Neutrophil (primary cell): ENCODE measurements around the gene AGT.

ENCODE experiments used
- H3K27ac ChIP-seq: fragments of 200-600 bp; sonication (generic); 2 replicates; pipeline ENCODE4 v1.5.1; 2016; ENCODE audit warnings: mild to moderate bottlenecking, moderate library complexity
- H3K27me3 ChIP-seq: fragments of 200-600 bp; sonication (generic); 2 replicates; pipeline ENCODE4 v1.6.0; 2016; ENCODE audit warnings: mild to moderate bottlenecking
- H3K36me3 ChIP-seq: fragments of 200-600 bp; sonication (generic); 2 replicates; pipeline ENCODE4 v1.5.1; 2017
- H3K4me1 ChIP-seq, 2 experiments: fragments of 200-600 bp in 1 of 2; sonication (generic) in 1 of 2; 1 replicate in 1 of 2; 2 replicates in 1 of 2; pipeline versions ENCODE4 v1.5.1 to v1.6.1; 2013 to 2016; ENCODE audit warnings: low read depth in 1 of 2, low read length in 1 of 2, mild to moderate bottlenecking in 1 of 2, moderate library complexity in 1 of 2; ENCODE audit not compliant: control insufficient read depth in 1 of 2, insufficient read depth in 1 of 2
- H3K4me3 ChIP-seq, 2 experiments: fragments of 200-600 bp in 1 of 2; sonication (generic) in 1 of 2; 1 replicate in 1 of 2; 2 replicates in 1 of 2; pipeline ENCODE4 v1.5.1; 2013 to 2016; ENCODE audit warnings: low read depth in 1 of 2, low read length in 1 of 2, mild to moderate bottlenecking in 1 of 2, moderate library complexity in 1 of 2
- H3K9me3 ChIP-seq: fragments of 200-600 bp; sonication (generic); 2 replicates; pipeline ENCODE4 v1.5.1; 2016
- CTCF ChIP-seq: fragments of 200-600 bp; sonication (generic); IDR thresholded peaks from 2 replicates; pipeline ENCODE4 v1.5.1; 2016; ENCODE audit warnings: antibody characterized with exemption

AGT gene

GRCh38 chr1:230713138-230713537 lies 784 bp downstream of the AGT start:
- TF ChIP-seq CTCF, result no peak
- Histone ChIP-seq H3K27ac (no peak overlapping the region), H3K9me3 (no peaks in the 10 kb centered on the region), H3K27me3 (peaks cover 18% of the 10 kb centered on the region), H3K4me3 (no peak overlapping the region), H3K36me3 (no peaks in the 10 kb centered on the region), H3K4me1 (no peaks in the 10 kb centered on the region)

- H3K36me3 ChIP-seq, result no peaks in the 10 kb centered on the region
- H3K9me3 ChIP-seq, result no peaks in the 10 kb centered on the region
- no peak overlapping the region for H3K4me3 ChIP-seq
- H3K4me1 ChIP-seq, result no peaks in the 10 kb centered on the region
- H3K27ac ChIP-seq, result no peak overlapping the region
- TF ChIP-seq CTCF, result no peak
- peaks cover 20% of the 10 kb centered on the region for H3K27me3 ChIP-seq
Observed at GRCh38 chr1:230712470-230712942, 1.4 kb downstream of the AGT start.

GRCh38 chr1:230711245-230711644 lies 2.7 kb downstream of the AGT start:
- Histone ChIP-seq H3K4me1 (no peaks in the 10 kb centered on the region), H3K4me3 (no peak overlapping the region), H3K9me3 (no peaks in the 10 kb centered on the region), H3K27me3 (peaks cover 27% of the 10 kb centered on the region), H3K27ac (no peak overlapping the region), H3K36me3 (no peaks in the 10 kb centered on the region)
- TF ChIP-seq CTCF, result no peak

- H3K36me3 ChIP-seq, result no peaks in the 10 kb centered on the region
- H3K9me3 ChIP-seq, result no peaks in the 10 kb centered on the region
- no peak for TF ChIP-seq CTCF
- no peak overlapping the region for H3K27ac ChIP-seq
- H3K4me1 ChIP-seq, result no peaks in the 10 kb centered on the region
- peaks cover 27% of the 10 kb centered on the region for H3K27me3 ChIP-seq
- H3K4me3 ChIP-seq, result no peak overlapping the region
Observed at GRCh38 chr1:230710543-230710904, 3.4 kb downstream of the AGT start.

GRCh38 chr1:230709619-230710542 lies 4.0 kb downstream of the AGT start:
- no peak overlapping the region for H3K27ac ChIP-seq
- H3K4me1 ChIP-seq, result no peaks in the 10 kb centered on the region
- no peaks in the 10 kb centered on the region for H3K36me3 ChIP-seq
- H3K27me3 ChIP-seq, result peaks cover 27% of the 10 kb centered on the region
- H3K9me3 ChIP-seq, result no peaks in the 10 kb centered on the region
- H3K4me3 ChIP-seq, result no peak overlapping the region
- no peak for TF ChIP-seq CTCF
